Activated CD4-positive, alpha-beta T cell treated with anti-CD3 and anti-CD28 coated beads, Interleukin-10, Interleukin-2, amounts not matched to agents 100 ng/mL and 50 ng/mL, durations not matched to agents 16 hours and 8 hours (primary cell): ENCODE measurements around the gene PRELID3B.

Source experiments
- DNase-seq: peaks from one replicate; pipeline ENCODE4 v3.0.0-alpha.2; 2020

The PRELID3B gene

DNA sequence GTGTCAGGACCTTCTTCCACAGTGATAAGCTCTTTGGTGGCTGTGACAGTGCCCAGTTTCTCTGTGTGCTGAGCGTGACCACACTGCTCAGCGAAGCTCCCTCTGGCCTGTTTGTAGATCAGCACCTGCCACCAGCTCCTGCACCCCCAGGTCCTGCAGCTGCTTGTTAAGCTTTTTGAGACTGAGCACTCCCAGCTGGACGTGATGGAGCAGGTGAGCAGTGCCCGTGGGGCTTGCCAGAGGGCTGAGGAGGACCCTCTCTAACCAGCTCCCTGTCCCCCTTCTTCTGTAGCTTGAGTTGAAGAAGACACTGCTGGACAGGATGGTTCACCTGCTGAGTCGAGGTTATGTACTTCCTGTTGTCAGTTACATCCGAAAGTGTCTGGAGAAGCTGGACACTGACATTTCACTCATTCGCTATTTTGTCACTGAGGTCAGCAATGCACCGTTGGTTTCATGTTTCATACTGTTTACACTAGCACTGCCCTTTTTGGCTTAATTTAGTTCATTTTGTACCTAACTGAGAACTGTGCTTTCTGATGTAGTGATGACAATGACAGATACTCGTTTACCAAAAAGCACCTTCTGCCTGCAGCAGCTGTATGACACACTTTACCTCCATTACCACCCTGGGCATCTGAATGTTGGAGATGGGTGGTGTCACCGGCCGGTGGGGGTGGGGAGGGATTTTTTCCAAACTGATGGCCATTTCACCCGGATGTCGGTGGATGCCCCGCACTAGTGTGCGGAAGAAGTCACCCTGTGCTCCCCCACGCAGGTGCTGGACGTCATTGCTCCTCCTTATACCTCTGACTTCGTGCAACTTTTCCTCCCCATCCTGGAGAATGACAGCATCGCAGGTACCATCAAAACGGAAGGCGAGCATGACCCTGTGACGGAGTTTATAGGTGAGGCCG is 49.0 kb downstream of the PRELID3B start:
- DNase-seq: no peak

DNA sequence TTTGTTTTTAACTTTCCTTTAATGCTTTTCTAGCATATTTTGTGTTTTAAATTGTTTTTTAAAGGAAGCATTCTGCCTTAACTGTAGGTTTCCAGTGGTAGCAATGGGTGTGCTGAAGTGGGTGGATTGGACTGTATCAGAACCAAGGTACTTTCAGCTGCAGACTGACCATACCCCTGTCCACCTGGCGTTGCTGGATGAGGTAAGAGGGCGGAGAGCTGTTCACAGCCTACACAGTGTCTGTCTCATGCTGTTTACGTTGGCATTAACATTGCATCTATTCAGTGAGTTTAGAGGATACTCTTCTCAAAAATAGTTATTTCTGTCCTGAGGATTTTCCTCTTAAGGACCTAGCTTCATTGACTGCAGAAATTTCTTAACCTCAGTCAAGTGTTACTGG is 49.7 kb downstream of the PRELID3B start:
- DNase-seq: no peak

DNA sequence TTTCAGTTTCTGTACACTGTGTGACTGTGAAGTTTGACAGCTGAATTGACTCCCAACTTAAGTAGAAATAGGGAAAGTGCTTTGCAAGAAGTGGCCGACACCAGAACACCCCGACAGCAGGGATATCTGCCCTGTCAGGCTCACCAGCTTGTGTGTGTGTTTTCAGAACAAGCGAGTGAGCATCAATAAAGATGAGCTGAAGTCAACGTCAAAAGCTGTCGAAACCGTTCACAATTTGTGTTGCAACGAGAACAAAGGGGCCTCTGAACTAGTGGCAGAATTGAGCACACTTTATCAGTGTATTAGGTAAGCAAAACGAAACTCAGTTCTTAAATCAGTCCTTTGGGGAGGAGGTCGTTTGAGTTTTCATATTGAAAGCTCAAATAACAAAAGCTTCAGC is 50.9 kb downstream of the PRELID3B start:
- DNase-seq: no peak

DNA sequence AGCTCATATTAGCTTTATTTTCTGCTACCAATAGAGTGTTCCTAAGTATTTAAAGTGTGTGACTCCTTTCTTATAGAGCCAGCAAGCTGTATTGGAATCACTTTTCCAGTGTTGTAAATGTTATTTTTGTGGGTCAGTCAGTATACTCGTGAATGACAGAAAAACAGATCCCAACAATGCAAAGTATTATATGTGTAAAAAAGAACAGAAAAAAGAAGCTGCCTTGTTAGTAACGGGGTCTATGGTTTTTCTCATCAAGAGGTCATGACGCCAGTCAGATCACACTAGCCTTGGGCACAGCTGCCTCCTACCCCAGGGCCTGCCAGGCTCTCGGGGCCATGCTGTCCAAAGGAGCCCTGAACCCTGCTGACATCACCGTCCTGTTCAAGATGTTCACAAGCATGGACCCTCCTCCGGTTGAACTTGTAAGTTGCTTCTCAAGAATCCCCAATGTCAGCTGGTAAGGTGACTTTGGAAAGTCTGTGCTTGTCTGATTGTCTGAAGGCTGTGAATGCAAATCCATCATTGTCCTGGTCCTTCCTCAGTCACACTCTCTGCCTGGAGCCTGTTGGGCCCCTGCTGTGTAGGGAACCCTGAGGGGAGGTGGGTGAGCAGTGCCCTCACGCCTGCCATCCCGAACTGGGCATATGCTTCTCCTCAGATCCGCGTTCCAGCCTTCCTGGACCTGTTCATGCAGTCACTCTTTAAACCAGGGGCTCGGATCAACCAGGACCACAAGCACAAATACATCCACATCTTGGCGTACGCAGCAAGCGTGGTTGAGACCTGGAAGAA is 51.7 kb downstream of the PRELID3B start:
- no peak for DNase-seq

DNA sequence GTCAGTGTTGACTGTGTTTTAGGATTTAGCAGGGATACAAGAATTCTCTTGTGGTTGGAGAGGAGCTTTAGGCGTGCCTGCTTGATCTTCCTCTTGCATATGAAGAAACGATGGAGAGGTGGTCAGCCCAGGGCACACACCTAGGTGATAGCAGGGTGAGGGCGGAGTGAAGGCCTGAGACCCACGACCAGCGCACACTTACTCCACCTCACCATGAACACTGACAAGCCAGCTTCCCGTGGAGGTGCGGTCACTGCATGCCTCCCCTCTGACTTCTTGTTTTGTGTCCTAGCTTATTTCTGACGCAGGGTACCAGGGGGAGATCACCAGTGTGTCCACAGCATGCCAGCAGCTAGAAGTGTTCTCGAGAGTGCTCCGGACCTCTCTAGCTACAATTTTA is 53.4 kb downstream of the PRELID3B start:
- no peak for DNase-seq

DNA sequence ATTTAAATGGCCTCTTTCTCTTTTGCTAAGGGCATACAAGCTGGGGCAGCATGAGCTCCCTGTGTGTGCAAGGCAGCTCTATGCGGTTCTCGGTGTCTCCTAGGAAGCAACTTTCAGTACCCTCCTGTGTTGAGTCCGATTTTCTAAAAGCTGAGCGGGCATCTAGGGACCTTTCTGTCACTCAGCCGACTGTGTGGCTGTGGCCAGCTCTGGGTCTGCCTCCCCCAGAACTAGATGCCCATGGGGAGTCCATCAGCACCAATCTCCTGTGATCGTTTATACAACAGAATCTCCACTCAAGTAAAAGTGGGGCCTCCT is 54.1 kb downstream of the PRELID3B start:
- DNase-seq: no peak

DNA sequence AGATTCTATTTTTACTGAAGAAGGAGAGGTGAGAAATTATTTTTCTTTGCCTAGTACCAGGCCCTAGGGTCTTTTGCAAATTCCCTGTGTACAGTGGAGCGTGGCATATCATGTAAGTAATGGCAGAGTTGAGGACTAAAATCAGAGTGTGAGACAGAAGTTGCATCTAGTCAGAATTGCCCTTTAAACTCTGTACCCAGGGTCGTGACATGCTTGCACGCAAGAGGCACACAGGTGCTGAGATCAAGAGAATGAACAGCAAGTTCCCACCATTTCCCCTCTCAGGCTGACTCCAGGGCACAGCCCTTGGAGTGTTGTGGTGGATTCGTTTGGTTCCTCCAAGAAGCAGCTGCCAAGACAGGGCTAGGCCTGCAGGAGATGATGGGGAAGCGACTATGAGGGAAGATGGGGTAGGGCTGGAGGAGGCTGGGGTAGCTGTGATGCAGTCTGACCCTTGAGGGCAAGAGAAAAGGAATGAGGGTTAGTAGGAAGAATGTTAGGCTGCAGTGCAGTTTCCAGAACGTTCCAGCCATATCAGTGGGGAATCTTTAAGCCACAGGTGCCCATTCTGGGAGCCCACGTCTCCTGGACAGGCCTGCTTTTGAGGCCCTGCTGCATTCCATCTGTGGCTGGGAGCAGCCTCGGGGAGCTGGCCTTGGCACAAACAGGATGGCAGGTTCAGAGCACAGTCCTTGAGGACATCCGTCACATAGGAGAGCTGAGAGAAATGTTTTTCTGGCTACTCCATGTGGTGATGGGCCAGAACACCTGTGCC is 54.6 kb downstream of the PRELID3B start:
- no peak for DNase-seq

DNA sequence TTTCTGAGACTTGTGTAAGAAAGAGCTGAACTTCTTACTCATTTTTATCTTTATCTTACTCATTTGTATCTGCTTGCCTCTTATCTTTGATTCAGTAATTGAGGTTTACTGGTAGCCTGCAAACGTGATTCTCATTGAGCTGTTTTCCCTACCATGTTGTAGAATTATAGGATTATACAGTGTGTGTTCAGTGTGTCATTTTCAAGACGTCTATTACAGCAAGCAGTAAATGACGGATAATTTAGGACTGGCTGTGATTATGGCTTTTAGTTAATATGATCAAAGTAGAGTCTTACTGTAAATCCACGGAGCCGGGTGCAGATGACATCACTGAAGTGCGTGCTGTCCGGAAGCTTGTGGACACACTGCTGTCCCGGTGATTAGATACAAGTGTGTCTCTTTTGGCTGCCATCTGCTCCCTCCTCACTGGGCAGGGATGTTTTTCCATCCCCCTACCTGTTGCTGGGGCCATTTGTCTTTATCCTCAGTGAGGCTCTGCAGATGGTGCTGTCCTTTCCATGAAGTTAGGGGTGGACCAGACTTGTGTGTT is 55.5 kb downstream of the PRELID3B start:
- peak; percentile 52 for DNase-seq

DNA sequence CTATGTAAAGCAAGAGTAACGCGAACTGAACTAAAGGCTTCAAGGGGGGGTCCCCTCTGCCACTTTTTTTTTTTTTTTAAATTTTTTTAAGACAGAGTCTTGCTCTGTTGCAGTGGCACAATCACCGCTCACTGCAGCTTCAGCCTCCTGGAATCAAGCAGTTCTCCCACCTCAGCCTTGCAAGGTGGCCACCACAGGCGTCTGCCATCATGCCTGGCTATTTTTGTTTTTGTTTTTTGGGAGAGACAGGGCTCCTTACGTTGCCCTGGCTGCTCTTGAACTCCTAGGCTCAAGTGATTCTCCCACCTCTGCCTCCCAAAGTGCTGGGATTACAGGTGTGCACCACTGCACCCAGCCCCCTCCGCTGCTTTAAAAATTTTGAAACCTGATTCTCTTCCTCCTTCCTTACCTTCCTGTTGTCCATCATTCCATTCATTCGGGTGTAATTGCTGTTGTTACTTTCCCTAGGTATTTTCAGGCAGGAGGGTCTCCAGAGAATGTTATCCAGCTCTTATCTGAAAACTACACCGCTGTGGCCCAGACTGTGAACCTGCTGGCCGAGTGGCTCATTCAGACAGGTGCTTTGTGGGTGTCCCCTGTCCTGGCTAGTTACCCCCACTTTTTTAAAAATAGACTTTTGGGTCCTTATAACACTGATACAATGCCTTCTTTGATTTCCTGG is 56.2 kb downstream of the PRELID3B start:
- DNase-seq: no peak

DNA sequence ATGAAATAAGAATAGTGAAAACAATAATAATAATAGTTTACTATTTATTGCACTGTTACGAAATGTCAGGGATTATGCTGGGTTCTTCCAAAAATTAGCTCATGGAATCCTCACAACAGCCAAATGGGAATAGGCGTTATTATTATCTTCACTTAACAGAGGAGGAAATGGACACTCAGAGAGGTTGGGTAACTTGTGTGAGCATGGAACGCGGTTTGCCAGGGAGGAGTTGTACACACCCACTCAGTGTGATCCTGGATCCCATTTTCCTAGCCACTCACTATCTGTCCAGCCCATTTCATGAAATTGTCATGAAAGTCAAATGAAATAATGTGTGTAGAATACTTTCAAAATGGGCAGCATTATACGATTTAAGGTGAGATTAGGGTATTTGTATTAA is 56.9 kb downstream of the PRELID3B start:
- DNase-seq: no peak

DNA sequence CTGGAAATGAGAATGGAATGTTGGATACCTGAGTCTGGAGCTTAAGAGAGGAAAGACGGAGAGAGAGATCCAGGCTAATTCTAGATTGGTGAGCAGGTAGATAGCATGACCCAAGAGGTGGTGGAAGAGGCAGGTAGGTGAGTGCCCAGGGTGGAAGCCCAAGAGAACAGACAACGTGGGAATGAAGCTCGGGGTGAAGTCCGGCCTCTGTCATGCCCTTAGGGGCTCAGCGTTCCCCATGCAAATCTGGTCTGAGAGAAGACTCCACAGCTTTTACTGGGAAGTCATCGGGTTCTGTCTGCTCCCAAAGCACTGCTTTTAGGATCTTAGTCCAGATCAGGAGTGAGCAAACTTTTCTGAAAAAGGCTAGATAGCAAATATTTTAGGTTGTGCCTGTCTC is 57.9 kb downstream of the PRELID3B start:
- DNase-seq: no peak
